Parathyroid adenoma (tissue), 2 donors: Measurements from ENCODE around the gene ZPBP.

Experiments used
- H2AFZ ChIP-seq: fragments of 300-600 bp; sonication (generic); one replicate; pipeline ENCODE4 v1.7.0; 2017; ENCODE audit warnings: antibody characterized with exemption, mild to moderate bottlenecking
- H3K27ac ChIP-seq: fragments of 300-600 bp; sonication (generic); one replicate; pipeline ENCODE4 v1.7.0; 2017
- H3K27me3 ChIP-seq: fragments of 300-600 bp; sonication (generic); one replicate; pipeline ENCODE4 v1.7.0; 2017; ENCODE audit warnings: low read length; ENCODE audit not compliant: control insufficient read depth, insufficient read depth
- H3K36me3 ChIP-seq: fragments of 300-600 bp; sonication (generic); one replicate; pipeline ENCODE4 v1.7.0; 2017; ENCODE audit warnings: low read length; ENCODE audit not compliant: control insufficient read depth, insufficient read depth
- H3K4me1 ChIP-seq: fragments of 300-600 bp; sonication (generic); one replicate; pipeline ENCODE4 v1.7.0; 2017; ENCODE audit warnings: control low read depth
- H3K4me2 ChIP-seq: fragments of 300-600 bp; sonication (generic); one replicate; pipeline ENCODE4 v1.7.0; 2017; ENCODE audit warnings: low read length
- H3K4me3 ChIP-seq: fragments of 300-600 bp; sonication (generic); one replicate; pipeline ENCODE4 v1.7.0; 2017; ENCODE audit warnings: low read depth, low read length
- H3K79me2 ChIP-seq: fragments of 300-600 bp; sonication (generic); one replicate; pipeline ENCODE4 v1.7.0; 2017; ENCODE audit warnings: control low read depth
- H3K9ac ChIP-seq: fragments of 300-600 bp; sonication (generic); one replicate; pipeline ENCODE4 v1.7.0; 2017; ENCODE audit warnings: mild to moderate bottlenecking
- H3K9me3 ChIP-seq: fragments of 300-600 bp; sonication (generic); one replicate; pipeline ENCODE4 v1.7.0; 2017; ENCODE audit warnings: low read length; ENCODE audit not compliant: control insufficient read depth
- CTCF ChIP-seq: fragments of 300-600 bp; sonication (generic); IDR thresholded peaks from one replicate; pipeline ENCODE4 v1.7.0; 2017; ENCODE audit warnings: antibody characterized with exemption, mild to moderate bottlenecking
- donor health status: primary hyperparathyroidism.

Gene ZPBP

GRCh38 chr7:50073093-50073492, 20.0 kb downstream of the ZPBP start:
- H3K36me3 ChIP-seq, result no peaks in the 10 kb centered on the region
- H3K27me3 ChIP-seq, result no peaks in the 10 kb centered on the region
- H3K4me2 ChIP-seq, result no peak overlapping the region
- H3K9me3 ChIP-seq, result no peaks in the 10 kb centered on the region
- H2AFZ ChIP-seq, result no peak overlapping the region
- H3K79me2 ChIP-seq, result no peaks in the 10 kb centered on the region
- H3K9ac ChIP-seq, result no peak overlapping the region
- no peak for TF ChIP-seq CTCF
- H3K4me3 ChIP-seq, result no peak overlapping the region
- H3K4me1 ChIP-seq, result peaks cover 5% of the 10 kb centered on the region
- H3K27ac ChIP-seq, result no peak overlapping the region

- Histone ChIP-seq H3K36me3 (no peaks in the 10 kb centered on the region), H3K4me2 (peak overlapping the region; percentile 60), H3K27me3 (no peaks in the 10 kb centered on the region), H3K4me1 (peaks cover 5% of the 10 kb centered on the region), H3K27ac (peak overlapping the region; percentile 37), H3K9me3 (no peaks in the 10 kb centered on the region), H3K9ac (no peak overlapping the region), H3K4me3 (peak overlapping the region; percentile 59), H2AFZ (peak overlapping the region; percentile 83), H3K79me2 (no peaks in the 10 kb centered on the region)
- TF ChIP-seq CTCF, result no peak
Measured at GRCh38 chr7:50069613-50070012, 23.4 kb downstream of the ZPBP start.

GRCh38 chr7:50068850-50069551, 24.0 kb downstream of the ZPBP start:
- no peak overlapping the region for H3K9ac ChIP-seq
- no peak for TF ChIP-seq CTCF
- peak overlapping the region; percentile 60 for H3K4me2 ChIP-seq
- H3K79me2 ChIP-seq, result no peaks in the 10 kb centered on the region
- no peaks in the 10 kb centered on the region for H3K27me3 ChIP-seq
- no peaks in the 10 kb centered on the region for H3K9me3 ChIP-seq
- peak overlapping the region; percentile 59 for H3K4me3 ChIP-seq
- H2AFZ ChIP-seq, result peak overlapping the region; percentile 83
- no peaks in the 10 kb centered on the region for H3K36me3 ChIP-seq
- peaks cover 5% of the 10 kb centered on the region for H3K4me1 ChIP-seq
- H3K27ac ChIP-seq, result peak overlapping the region; percentile 37

GRCh38 chr7:50068026-50068425, 25.0 kb downstream of the ZPBP start:
- peak overlapping the region; percentile 83 for H2AFZ ChIP-seq
- no peaks in the 10 kb centered on the region for H3K36me3 ChIP-seq
- no peak overlapping the region for H3K9ac ChIP-seq
- peak overlapping the region; percentile 37 for H3K27ac ChIP-seq
- H3K27me3 ChIP-seq, result no peaks in the 10 kb centered on the region
- TF ChIP-seq CTCF, result peak; percentile 36
- H3K4me1 ChIP-seq, result peaks cover 5% of the 10 kb centered on the region
- H3K79me2 ChIP-seq, result no peaks in the 10 kb centered on the region
- H3K4me3 ChIP-seq, result peak overlapping the region; percentile 59
- H3K4me2 ChIP-seq, result peak overlapping the region; percentile 60
- H3K9me3 ChIP-seq, result no peaks in the 10 kb centered on the region

- Histone ChIP-seq H2AFZ (no peak overlapping the region), H3K4me1 (no peaks in the 10 kb centered on the region), H3K9ac (no peak overlapping the region), H3K4me2 (no peak overlapping the region), H3K79me2 (no peaks in the 10 kb centered on the region), H3K9me3 (no peaks in the 10 kb centered on the region), H3K27me3 (no peaks in the 10 kb centered on the region), H3K27ac (no peak overlapping the region), H3K4me3 (no peak overlapping the region), H3K36me3 (no peaks in the 10 kb centered on the region)
- no peak for TF ChIP-seq CTCF
Measured at GRCh38 chr7:50062951-50063350, 30.1 kb downstream of the ZPBP start.
